Mucosa of gallbladder (tissue), 1 donor: ENCODE results near the gene MYBPC2. TPM values are rescaled to one million over a fixed set of nuclear protein-coding genes. Genes with fewer than 3 reads are reported as not detected.
"Not testable (repeated sequence)": the region's sequence is repeated elsewhere in the genome, so short reads cannot be mapped to it uniquely, and the experiment has no call there.

ENCODE experiments used
- DNase-seq: peaks from one replicate; pipeline ENCODE4 v3.0.0-alpha.2; 2020; ENCODE audit warnings: low spot score
- total RNA-seq: library from RNA; stranded (reverse); gene quantifications from one replicate; pipeline ENCODE4 v1.2.1, GENCODE V29; 2021
- donor health status: DM: no; HTN: no; CAD: no.

MYBPC2 gene
- not detected for total RNA-seq

- DNase-seq = no peak
Observed at GRCh38 chr19:50432221-50433028, at the start of gene MYBPC2. Gene MYBPC2, plus strand, starts transcription at chr19:50432892. Its CDS starts 62 bp downstream, at chr19:50432954.

DNA sequence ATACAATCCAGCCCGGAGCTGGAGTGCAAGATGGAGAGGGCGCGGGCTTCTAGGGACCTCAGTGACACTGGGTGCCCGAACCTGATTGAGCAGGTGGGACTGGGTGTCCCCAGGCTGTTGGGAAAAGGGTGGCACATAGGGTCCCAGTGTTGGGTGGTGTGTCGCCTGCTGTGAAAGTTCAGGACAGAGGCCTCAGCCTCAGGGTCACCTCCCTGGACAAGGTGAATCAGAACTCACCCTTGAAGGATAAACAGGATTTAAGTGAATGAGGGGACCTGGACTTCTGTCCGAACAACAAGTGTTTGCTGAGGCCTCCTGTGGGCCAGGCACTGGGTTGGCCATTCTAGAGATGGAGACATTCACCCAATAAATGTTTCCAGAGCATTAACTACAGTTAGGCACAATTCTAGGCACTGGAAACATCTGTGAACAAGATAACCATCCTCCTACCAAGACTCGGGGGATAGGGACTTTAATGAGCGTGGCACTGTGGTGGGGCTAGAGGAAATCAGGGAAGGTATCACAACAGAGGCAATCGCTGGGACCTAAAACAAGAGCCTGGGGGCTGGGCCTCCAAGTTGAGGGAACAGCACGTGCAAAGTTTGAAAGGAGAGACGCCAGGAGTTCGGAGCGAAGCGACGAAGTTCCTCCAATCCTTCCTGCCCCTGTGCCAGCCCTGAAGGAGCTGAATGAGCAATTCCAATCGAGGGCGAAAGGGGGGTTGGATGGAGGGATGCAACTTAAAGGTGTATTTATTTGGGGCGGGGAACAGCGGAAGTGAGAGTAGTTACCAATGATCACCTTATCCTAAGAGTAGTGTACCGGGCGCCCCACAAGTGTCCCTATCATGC, 49.5 kb upstream of the MYBPC2 start:
- DNase-seq = no peak

GRCh38 chr19:50383852-50384684, 48.6 kb upstream of the MYBPC2 start, which contains the start of gene POLD1:
Gene POLD1, plus strand, starts transcription at chr19:50384347. Its CDS starts 14,505 bp downstream, at chr19:50398852.
- DNase-seq = peak; percentile 98

DNA sequence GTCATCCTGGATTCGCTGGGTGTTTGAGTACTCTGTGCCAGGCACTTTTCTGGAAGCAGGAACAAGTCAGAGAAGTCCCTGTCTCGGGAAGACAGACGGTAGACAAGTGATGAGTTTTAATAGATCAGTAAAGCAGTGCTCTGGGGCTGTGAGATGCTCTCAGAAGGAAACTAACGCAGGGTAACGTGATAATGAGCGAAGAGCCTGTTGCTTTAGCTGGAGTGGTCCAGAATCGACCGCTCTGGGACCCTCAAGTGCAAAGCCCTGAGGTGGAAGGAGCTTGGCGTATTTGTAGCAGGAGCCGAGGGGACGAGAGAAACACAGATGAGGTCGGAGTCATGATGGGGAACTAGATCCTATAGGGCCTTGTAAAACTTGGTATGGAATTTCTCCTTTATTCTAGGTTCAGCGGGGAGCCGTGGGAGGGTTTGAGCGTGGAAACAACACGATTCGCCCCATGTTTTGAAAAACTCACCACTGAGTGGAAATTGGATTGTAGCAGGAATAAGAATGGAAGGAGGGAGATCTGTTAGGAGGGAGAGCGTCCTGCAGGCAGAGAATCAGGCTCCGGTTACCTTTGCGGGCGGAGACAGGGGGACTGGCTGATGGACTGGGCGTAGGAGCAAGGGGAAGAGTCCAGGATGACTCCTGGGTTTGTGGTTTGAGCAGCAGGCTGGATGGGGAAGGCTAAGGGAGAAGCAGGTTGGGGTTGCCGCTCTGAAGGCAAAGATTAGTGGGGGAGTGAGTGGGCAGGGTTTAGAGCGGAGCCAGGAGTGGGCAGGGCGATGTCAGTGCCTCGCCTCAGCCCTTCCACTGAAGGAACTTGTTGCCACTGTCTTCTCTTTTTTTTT, 47.8 kb upstream of the MYBPC2 start:
- DNase-seq = no peak

DNA sequence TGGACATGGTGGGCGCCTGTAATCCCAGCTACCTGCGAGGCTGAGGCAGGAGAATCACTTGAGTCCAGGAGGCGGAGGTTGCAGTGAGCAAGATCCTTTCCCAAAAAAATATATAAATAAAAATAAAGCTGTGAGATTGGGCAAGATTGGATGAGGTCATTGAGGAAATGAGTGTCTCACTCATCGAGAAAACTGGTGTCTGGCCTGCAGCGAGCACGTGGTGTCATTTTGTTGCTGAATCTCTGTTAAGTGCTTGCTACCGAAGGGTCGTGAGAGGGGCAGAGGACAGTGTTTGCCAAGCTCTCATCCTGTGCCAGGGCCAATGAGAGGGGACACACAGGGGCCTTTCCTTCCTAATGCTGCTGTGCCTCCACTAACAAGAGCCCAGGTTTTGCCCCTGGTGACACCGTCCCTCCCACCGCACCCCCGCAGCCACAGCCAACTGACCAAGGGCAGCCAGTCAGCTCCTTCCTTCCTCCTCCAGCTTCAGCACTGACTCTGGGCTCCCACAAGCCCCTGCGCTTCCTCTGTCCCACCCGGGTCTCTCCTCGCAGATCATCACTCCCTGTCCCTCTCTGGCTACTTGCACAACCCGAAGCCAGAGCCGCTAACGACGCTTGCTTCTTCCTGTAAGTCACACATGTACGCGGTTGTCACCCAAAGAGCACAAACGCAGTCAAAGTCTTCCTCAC, 45.4 kb upstream of the MYBPC2 start:
- no peak for DNase-seq

DNA sequence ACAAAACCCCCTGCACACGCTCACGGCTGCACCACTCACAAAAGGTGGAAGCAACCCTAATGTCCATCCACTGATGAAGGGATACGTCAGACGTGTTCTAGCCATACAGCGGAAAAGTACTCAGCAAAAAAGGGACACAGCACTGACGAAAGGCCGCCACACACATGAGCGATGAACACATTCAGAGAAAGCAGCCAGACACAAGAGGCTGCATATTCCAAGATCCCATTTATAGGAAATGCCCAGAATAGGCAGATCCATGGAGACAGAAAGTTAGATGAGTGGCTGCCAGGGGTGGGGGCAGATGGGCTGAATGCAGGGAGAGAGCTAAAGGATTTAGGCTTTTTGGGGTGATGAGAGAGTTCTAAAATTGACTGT, 44.8 kb upstream of the MYBPC2 start:
- DNase-seq = no peak

DNA sequence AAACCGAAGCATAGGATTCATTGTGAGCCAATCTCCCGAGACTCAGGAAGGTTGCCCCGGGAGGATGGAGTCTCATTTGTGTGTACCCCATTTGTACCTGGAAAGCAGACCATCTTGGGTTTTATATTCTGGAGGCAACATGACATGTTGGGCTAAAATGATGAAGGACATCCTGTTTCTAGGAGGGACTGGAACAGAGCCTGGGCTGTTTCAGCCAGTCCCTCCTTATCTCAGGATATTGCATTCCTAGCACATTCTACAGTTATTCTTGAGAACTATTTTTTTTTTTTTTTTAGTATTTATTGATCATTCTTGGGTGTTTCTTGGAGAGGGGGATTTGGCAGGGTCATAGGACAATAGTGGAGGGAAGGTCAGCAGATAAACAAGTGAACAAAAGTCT, 42.4 kb upstream of the MYBPC2 start:
- not testable (repeated sequence) for DNase-seq

GRCh38 chr19:50390952-50391351, 41.7 kb upstream of the MYBPC2 start:
- not testable (repeated sequence) for DNase-seq

DNA sequence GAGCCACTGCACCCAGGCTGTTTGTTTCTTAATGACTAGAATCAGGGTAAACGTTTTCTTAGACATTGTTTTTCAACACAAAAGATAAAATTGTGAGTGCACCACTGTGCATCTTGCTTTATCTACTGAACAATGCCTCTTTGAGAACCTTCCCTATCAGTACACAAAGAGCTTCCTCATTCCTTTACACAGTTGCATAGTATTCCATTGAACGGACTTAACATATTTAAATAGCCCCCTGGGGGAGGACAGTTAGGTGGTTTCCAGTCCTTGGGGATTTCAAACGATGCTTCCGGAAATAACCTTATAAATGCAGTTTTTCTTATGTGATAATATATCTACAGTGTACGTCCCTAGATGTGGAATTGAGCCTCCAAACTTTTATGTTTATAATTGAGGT, 39.9 kb upstream of the MYBPC2 start:
- DNase-seq = no peak

GRCh38 chr19:50393589-50393988, 39.1 kb upstream of the MYBPC2 start:
- DNase-seq = no peak

DNA sequence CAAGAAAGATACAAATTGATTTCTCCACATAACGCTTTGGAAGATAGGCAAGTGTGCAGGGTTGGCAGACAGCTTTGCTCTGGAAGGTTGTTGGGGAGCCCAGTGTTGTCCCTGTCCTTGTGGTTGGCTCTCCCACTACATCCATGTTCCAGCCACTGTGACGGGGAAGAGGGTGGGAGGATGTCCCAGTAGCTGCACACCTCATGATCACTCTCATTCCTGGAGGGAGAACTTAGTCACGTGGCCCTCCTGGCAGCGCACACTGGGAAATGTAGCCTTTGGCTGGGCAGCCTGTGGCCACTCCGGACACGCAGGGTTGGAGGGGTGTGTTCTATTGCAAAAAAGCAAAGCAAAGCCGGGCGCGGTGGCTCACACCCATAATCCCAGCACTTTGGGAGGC, 38.7 kb upstream of the MYBPC2 start:
- no peak for DNase-seq

DNA sequence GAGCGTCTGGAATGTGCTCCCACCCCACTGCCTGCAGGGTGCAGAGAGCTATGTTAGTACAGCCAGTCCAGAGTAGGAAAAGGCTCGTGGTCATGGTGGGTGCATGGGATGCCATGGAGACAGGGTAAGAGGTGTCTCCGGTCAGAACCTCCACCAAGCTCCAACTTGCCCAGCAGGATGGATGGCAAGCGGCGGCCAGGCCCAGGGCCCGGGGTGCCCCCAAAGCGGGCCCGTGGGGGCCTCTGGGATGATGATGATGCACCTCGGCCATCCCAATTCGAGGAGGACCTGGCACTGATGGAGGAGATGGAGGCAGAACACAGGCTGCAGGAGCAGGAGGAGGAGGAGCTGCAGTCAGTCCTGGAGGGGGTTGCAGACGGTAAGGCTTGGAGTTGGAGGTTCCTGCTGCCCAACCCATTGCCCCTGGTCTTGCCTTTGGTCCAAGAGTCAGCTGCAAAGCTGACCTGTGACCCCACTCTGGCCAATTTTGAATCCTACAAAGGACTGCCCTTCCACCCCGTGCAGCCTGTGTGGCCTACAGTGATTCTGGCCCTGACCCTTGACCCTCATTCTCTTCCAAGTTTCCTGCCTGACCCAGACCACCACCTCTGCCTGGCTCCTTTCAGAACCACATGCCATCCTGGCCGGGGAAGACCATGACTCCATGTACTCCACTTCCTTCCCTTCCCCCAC, 33.9 kb upstream of the MYBPC2 start:
- no peak for DNase-seq

DNA sequence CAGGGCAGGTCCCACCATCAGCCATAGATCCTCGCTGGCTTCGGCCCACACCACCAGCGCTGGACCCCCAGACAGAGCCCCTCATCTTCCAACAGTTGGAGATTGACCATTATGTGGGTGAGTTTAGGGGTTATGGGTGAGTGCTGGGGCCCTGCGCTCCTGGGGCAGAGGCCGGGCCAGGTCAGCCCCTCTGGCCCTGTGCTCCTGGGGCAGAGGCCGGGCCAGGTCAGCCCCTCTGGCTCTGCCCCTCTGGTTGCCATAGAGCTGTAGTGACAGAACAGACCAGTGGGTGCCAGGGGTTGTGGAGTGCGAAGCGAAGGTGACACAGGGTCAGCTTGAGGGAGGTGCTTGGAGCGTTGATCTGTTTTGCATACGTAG, 33.3 kb upstream of the MYBPC2 start:
- DNase-seq = no peak

GRCh38 chr19:50401605-50402450, 30.9 kb upstream of the MYBPC2 start:
- no peak for DNase-seq

DNA sequence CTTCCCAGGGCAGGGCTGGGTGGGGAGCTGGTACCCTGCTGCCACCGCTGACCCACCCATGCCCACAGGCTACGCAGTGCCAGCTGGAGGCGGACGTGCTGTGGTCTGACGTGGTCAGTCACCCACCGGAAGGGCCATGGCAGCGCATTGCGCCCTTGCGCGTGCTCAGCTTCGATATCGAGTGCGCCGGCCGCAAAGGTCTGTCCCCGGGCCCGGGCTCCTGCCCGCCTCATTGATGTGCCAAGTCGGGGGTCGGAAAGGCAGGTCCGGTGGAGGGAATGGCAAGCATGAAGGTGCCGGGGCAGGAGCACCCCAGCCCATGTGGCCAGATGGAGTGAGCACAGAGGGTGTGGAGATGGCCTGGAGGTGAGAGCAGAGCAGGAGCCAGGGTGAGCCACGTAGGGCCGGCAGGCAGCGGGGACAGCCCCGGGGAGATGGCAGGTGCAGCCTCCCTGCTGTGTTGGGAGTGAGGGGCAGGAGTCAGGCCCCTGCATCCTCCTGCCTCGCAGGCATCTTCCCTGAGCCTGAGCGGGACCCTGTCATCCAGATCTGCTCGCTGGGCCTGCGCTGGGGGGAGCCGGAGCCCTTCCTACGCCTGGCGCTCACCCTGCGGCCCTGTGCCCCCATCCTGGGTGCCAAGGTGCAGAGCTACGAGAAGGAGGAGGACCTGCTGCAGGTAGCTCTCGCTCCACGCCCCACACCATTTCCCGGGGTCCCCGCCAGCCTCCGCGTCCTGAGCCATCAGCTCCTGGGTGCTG, 30.0 kb upstream of the MYBPC2 start:
- no peak for DNase-seq

DNA sequence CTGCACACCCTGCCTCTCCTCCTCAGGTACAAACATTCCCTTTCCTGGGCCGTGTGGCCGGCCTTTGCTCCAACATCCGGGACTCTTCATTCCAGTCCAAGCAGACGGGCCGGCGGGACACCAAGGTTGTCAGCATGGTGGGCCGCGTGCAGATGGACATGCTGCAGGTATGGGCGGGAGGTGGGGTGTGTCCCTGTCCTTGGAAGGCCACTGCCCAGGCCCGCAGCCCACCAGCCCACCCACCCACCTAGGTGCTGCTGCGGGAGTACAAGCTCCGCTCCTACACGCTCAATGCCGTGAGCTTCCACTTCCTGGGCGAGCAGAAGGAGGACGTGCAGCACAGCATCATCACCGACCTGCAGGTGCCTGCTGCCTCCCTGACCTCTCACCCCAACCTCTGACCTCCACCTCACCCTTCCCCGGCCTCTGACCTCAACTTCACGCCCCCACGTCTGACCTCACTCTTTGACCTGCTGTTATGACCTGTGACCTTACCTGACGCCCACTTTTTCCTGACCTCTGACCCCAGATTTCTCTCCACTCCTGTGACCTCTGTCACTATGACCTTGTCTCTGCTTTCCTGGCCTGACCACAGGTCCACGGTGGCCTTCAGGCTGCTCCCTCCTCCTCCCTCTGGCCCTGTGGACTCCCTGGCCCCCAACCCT, 26.4 kb upstream of the MYBPC2 start:
- no peak for DNase-seq

GRCh38 chr19:50406829-50407228, 25.9 kb upstream of the MYBPC2 start:
- no peak for DNase-seq

DNA sequence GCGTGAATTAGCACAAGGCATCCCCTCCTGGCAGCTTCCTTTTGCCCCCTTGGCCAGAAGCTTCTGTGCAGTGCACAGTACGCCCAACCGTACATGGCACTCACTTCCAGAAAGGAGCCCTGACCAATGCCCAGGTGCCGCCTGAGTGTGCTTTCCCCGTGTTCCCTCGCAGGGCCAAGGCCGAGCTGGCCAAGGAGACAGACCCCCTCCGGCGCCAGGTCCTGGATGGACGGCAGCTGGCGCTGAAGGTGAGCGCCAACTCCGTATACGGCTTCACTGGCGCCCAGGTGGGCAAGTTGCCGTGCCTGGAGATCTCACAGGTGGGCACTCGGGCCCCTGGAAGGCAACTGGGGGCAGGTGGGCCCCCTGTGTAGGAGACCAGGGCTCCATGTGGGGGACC, 23.3 kb upstream of the MYBPC2 start:
- no peak for DNase-seq
